IPS-NIHi11 (cell line): Measurements from ENCODE around the gene PRDM16.

Experiments used
- DNase-seq: peaks from one replicate; pipeline ENCODE4 v3.0.0; 2012; ENCODE audit warnings: mixed read lengths, low spot score

Gene PRDM16

GRCh38 chr1:3124246-3124645, 55.2 kb downstream of the PRDM16 start:
- no peak for DNase-seq

GRCh38 chr1:3125078-3125477, 56.1 kb downstream of the PRDM16 start:
- DNase-seq = no peak

GRCh38 chr1:3125546-3126368, 56.8 kb downstream of the PRDM16 start:
- no peak for DNase-seq

- DNase-seq = no peak
These were observed 58.0 kb downstream of the PRDM16 start for GRCh38 chr1:3126756-3127678.

- DNase-seq = no peak
These were observed 58.7 kb downstream of the PRDM16 start for GRCh38 chr1:3127738-3128137.

GRCh38 chr1:3128431-3129132, 59.6 kb downstream of the PRDM16 start:
- DNase-seq = no peak

- no peak for DNase-seq
These were observed 60.1 kb downstream of the PRDM16 start for GRCh38 chr1:3129133-3129490.

GRCh38 chr1:3130268-3130667, 61.3 kb downstream of the PRDM16 start:
- DNase-seq = no peak

GRCh38 chr1:3132660-3133059, 63.7 kb downstream of the PRDM16 start:
- DNase-seq = no peak

- DNase-seq = no peak
These were observed 64.7 kb downstream of the PRDM16 start for GRCh38 chr1:3133686-3134085.

- DNase-seq = no peak
These were observed 65.5 kb downstream of the PRDM16 start for GRCh38 chr1:3134381-3135072.

GRCh38 chr1:3135073-3135702, 66.2 kb downstream of the PRDM16 start:
- no peak for DNase-seq

- DNase-seq = peak; percentile 50
These were observed 66.9 kb downstream of the PRDM16 start for GRCh38 chr1:3135744-3136455.

GRCh38 chr1:3136532-3136931, 67.5 kb downstream of the PRDM16 start:
- DNase-seq = no peak

- no peak for DNase-seq
These were observed 68.4 kb downstream of the PRDM16 start for GRCh38 chr1:3137111-3138100.

- no peak for DNase-seq
These were observed 69.7 kb downstream of the PRDM16 start for GRCh38 chr1:3138623-3139151.

GRCh38 chr1:3139451-3139852, 70.4 kb downstream of the PRDM16 start:
- DNase-seq = no peak

GRCh38 chr1:3139871-3140361, 70.9 kb downstream of the PRDM16 start:
- no peak for DNase-seq

GRCh38 chr1:3140437-3140836, 71.4 kb downstream of the PRDM16 start:
- no peak for DNase-seq
